HL-60 (cell line): ENCODE results near the gene ZBED4.

Experiments used
- DNase-seq, 2 experiments: peaks; one replicate each; pipeline ENCODE4 v3.0.0-alpha.2; 2010 to 2020; ENCODE audit warnings: low read depth in 1 of 2, low spot score in 1 of 2
- H3K27ac ChIP-seq: fragments of 250-450 bp; sonication (Bioruptor Pico); replicated peaks from 2 replicates; pipeline ENCODE4 v1.5.1; 2020; ENCODE audit warnings: mild to moderate bottlenecking, moderate library complexity
- H3K27me3 ChIP-seq: fragments of 250-450 bp; sonication (Bioruptor Pico); 2 replicates; pipeline ENCODE4 v1.5.1; 2021; ENCODE audit warnings: mild to moderate bottlenecking, moderate library complexity; ENCODE audit not compliant: insufficient read depth, poor library complexity, severe bottlenecking
- H3K4me3 ChIP-seq: replicated peaks from 2 replicates; pipeline ENCODE4 v1.5.1; 2011; ENCODE audit warnings: mild to moderate bottlenecking, control low read depth, low read length; ENCODE audit not compliant: insufficient read depth
- CTCF ChIP-seq: IDR thresholded peaks from one replicate; pipeline ENCODE4 v1.5.1; 2011; ENCODE audit warnings: low read length, control low read depth, inconsistent platforms; ENCODE audit not compliant: insufficient read depth
- GABPA ChIP-seq: IDR thresholded peaks from 2 replicates; pipeline ENCODE4 v1.6.1; 2012; ENCODE audit warnings: low read depth
- POLR2AphosphoS5 ChIP-seq: IDR thresholded peaks from 2 replicates; pipeline ENCODE4 v1.6.1; 2012; ENCODE audit warnings: low read depth
- REST ChIP-seq: IDR thresholded peaks from 2 replicates; pipeline ENCODE4 v1.6.1; 2012; ENCODE audit warnings: low read depth; ENCODE audit not compliant: insufficient replicate concordance
- SPI1 ChIP-seq: IDR thresholded peaks from 2 replicates; pipeline ENCODE4 v1.6.1; 2012; ENCODE audit warnings: low read depth, mild to moderate bottlenecking, borderline replicate concordance

ZBED4 gene

GRCh38 chr22:49856766-49857618 is 3.3 kb downstream of the ZBED4 start:
- no peaks in the 10 kb centered on the region for H3K27me3 ChIP-seq
- no peak for TF ChIP-seq SPI1
- TF ChIP-seq CTCF, result no peak
- no peak for TF ChIP-seq POLR2AphosphoS5
- no peak for TF ChIP-seq REST
- no peak for TF ChIP-seq GABPA
- no peak for DNase-seq
- no peak overlapping the region for H3K27ac ChIP-seq
- H3K4me3 ChIP-seq, result no peak overlapping the region

- no peak for DNase-seq
- no peaks in the 10 kb centered on the region for H3K27me3 ChIP-seq
- no peak overlapping the region for H3K27ac ChIP-seq
- H3K4me3 ChIP-seq, result no peak overlapping the region
- TF ChIP-seq GABPA, result no peak
- TF ChIP-seq REST, result no peak
These were observed 5.2 kb downstream of the ZBED4 start for GRCh38 chr22:49858827-49859226.

- H3K27me3 ChIP-seq, result no peaks in the 10 kb centered on the region
- H3K27ac ChIP-seq, result peak overlapping the region; percentile 89
- peak; percentile 75 to 86 for DNase-seq
- no peak for TF ChIP-seq SPI1
- no peak for TF ChIP-seq GABPA
- peak; percentile 76 for TF ChIP-seq POLR2AphosphoS5
- TF ChIP-seq REST, result no peak
- no peak for TF ChIP-seq CTCF
- H3K4me3 ChIP-seq, result peak overlapping the region; percentile 11
These were observed 8.2 kb downstream of the ZBED4 start for GRCh38 chr22:49861642-49862495.
